Upper lobe of left lung (tissue), 4 donors: Measurements from ENCODE around the gene GPR89B.
"Not testable (repeated sequence)": the region's sequence is repeated elsewhere in the genome, so short reads cannot be mapped to it uniquely, and the experiment has no call there.

Experiments
- EP300 ChIP-seq, 4 donors: sonication (generic); formaldehyde crosslinking; IDR thresholded peaks; one replicate each; pipeline ENCODE4 v1.5.1; 2017; ENCODE audit warnings: antibody characterized with exemption in 4 of 4, control low read depth in 2 of 4
- POLR2AphosphoS5 ChIP-seq, 2 donors: sonication (generic); formaldehyde crosslinking; IDR thresholded peaks; one replicate each; pipeline ENCODE4 v1.5.1; 2017; ENCODE audit warnings: antibody characterized with exemption in 2 of 2
- TF ChIP-seq, protein P1 (sequence below), 6 experiments: fragments of 450-650 bp in 4 of 6; fragments of 200-600 bp in 2 of 6; sonication (generic) in 2 of 6; IDR thresholded peaks; one replicate each; pipeline ENCODE4 v1.5.1; 2016 to 2019; ENCODE audit warnings: antibody characterized with exemption in 6 of 6

DNA sequence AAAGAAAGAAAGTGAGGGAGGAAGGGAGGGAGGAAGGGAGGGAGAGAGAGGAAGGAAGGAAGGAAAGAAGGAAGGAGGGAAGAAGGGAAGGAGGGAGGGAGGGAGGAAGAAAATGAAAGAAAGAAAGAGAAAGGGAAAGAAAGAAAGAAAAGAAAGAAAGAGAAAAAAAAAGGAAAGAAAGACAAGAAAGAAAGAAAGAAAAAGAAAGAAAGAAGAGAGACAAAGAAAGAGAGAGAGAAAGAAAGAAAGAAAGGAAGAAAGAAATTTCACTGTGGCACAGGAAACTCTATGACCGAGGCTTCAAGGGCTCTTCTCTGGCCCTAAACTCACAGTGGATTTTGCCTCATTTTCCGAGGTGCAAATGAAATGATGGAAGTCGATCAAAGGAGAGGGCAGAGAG is 104.0 kb downstream of the GPR89B start:
- TF ChIP-seq, protein P1, sequence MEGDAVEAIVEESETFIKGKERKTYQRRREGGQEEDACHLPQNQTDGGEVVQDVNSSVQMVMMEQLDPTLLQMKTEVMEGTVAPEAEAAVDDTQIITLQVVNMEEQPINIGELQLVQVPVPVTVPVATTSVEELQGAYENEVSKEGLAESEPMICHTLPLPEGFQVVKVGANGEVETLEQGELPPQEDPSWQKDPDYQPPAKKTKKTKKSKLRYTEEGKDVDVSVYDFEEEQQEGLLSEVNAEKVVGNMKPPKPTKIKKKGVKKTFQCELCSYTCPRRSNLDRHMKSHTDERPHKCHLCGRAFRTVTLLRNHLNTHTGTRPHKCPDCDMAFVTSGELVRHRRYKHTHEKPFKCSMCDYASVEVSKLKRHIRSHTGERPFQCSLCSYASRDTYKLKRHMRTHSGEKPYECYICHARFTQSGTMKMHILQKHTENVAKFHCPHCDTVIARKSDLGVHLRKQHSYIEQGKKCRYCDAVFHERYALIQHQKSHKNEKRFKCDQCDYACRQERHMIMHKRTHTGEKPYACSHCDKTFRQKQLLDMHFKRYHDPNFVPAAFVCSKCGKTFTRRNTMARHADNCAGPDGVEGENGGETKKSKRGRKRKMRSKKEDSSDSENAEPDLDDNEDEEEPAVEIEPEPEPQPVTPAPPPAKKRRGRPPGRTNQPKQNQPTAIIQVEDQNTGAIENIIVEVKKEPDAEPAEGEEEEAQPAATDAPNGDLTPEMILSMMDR (IDR thresholded peaks at IDR 0.05), result not testable (repeated sequence)
- not testable (repeated sequence) for TF ChIP-seq POLR2AphosphoS5, EP300 (IDR thresholded peaks at IDR 0.05)
